Endothelial cell of umbilical vein (primary cell): ENCODE results near the gene TCIRG1. TPM values are rescaled to one million over a fixed set of nuclear protein-coding genes. Genes with fewer than 3 reads are reported as not detected.
A peak's percentile ranks its signal among the peaks of the same experiment; 100 is the strongest.

Source experiments
- BruUV-seq: library from RNA; stranded (reverse); fragments of 400-500 nt; replicated peaks from 2 replicates; lab custom pipeline; 2021; lab: Mats Ljungman, UMichigan
- CTCF ChIA-PET: fragments of 300-600, 350-600 bp; sonication (Branson Sonifier 250); formaldehyde crosslinking; loops from one replicate; lab custom pipeline; 2021; ENCODE audit warnings: antibody characterized with exemption, inconsistent platforms; lab: Charles Lee
- POLR2A ChIA-PET: fragments of 300-600, 350-600 bp; sonication (Branson Sonifier 250); formaldehyde crosslinking; loops from one replicate; lab custom pipeline; 2021; ENCODE audit warnings: antibody characterized with exemption, inconsistent platforms; lab: Charles Lee
- DNase-seq: peaks from one replicate; pipeline ENCODE4 v3.0.0-alpha.2; 2011; ENCODE audit warnings: low read depth, low spot score
- FAIRE-seq: peaks from 2 replicates; lab custom pipeline; 2011; peaks lifted over from hg19 to GRCh38; lab: Jason Lieb, UNC
- H2AFZ ChIP-seq: 2 replicates; pipeline ENCODE4 v1.6.0; 2012; ENCODE audit warnings: low read depth, low read length, control low read depth, inconsistent platforms
- H3K27ac ChIP-seq: 2 replicates; pipeline ENCODE4 v1.5.1; 2011; ENCODE audit warnings: low read depth, mild to moderate bottlenecking, control low read depth, low read length, moderate library complexity; ENCODE audit not compliant: insufficient read depth
- H3K27me3 ChIP-seq, 2 experiments: 2 replicates each; pipeline versions ENCODE4 v1.6.0 to v1.6.1; 2011; ENCODE audit warnings: low read length in 2 of 2, mixed read lengths in 1 of 2; ENCODE audit not compliant: control insufficient read depth in 2 of 2, insufficient read depth in 2 of 2
- H3K36me3 ChIP-seq, 2 experiments: 2 replicates in 1 of 2; 3 replicates in 1 of 2; pipeline ENCODE4 v1.5.1; 2011; ENCODE audit warnings: low read length in 2 of 2, mild to moderate bottlenecking in 1 of 2, moderate library complexity in 1 of 2; ENCODE audit not compliant: control insufficient read depth in 2 of 2, insufficient read depth in 2 of 2; ENCODE audit errors: extremely low read depth in 1 of 2
- H3K4me1 ChIP-seq: 3 replicates; pipeline ENCODE4 v1.5.1; 2011; ENCODE audit warnings: mild to moderate bottlenecking, low read length; ENCODE audit not compliant: control insufficient read depth, insufficient read depth; ENCODE audit errors: extremely low read depth
- H3K4me2 ChIP-seq: 2 replicates; pipeline ENCODE4 v1.6.1; 2011; ENCODE audit warnings: low read length, control low read depth, mixed read lengths; ENCODE audit not compliant: insufficient read depth
- H3K4me3 ChIP-seq, 3 experiments: fragments of 200-600 bp in 1 of 3; sonication (generic), shearing (Covaris generic) in 1 of 3; replicated peaks in 1 of 3; 2 replicates each; pipeline ENCODE4 v1.5.1; 2011 to 2016; ENCODE audit warnings: control low read depth in 3 of 3, low read length in 3 of 3, mild to moderate bottlenecking in 2 of 3, inconsistent platforms in 1 of 3, low read depth in 1 of 3, moderate library complexity in 1 of 3; ENCODE audit not compliant: insufficient read depth in 1 of 3
- H3K79me2 ChIP-seq: 2 replicates; pipeline ENCODE4 v1.6.0; 2012; ENCODE audit warnings: low read length, inconsistent platforms; ENCODE audit not compliant: control insufficient read depth, insufficient read depth
- H3K9ac ChIP-seq: replicated peaks from 2 replicates; pipeline ENCODE3; 2011; ENCODE audit warnings: low read length, control low read depth; ENCODE audit not compliant: insufficient read depth; ENCODE audit errors: extremely low read depth
- H3K9me1 ChIP-seq: replicated peaks from 3 replicates; pipeline ENCODE4 v1.6.0; 2011; ENCODE audit warnings: mild to moderate bottlenecking, low read length; ENCODE audit not compliant: control insufficient read depth, insufficient read depth; ENCODE audit errors: extremely low read depth
- H3K9me3 ChIP-seq: replicated peaks from 2 replicates; pipeline ENCODE4 v1.5.1; 2012; ENCODE audit warnings: low read length, inconsistent platforms; ENCODE audit not compliant: control insufficient read depth, insufficient read depth
- H4K20me1 ChIP-seq: replicated peaks from 2 replicates; pipeline ENCODE3; 2011; ENCODE audit warnings: mild to moderate bottlenecking, low read length; ENCODE audit not compliant: control insufficient read depth, insufficient read depth; ENCODE audit errors: extremely low read depth
- EZH2 ChIP-seq: IDR thresholded peaks from 2 replicates; pipeline ENCODE4 v1.6.1; 2012; ENCODE audit warnings: borderline replicate concordance, low read depth, mild to moderate bottlenecking, moderate library complexity, low read length, inconsistent platforms; ENCODE audit not compliant: severe bottlenecking
- FOS ChIP-seq: IDR thresholded peaks from 2 replicates; pipeline ENCODE4 v1.6.1; 2011; ENCODE audit warnings: mild to moderate bottlenecking, low read length, moderate library complexity, borderline replicate concordance; ENCODE audit not compliant: insufficient read depth
- GATA2 ChIP-seq: IDR thresholded peaks from 2 replicates; pipeline ENCODE4 v1.7.0; 2011; ENCODE audit warnings: low read depth, mild to moderate bottlenecking, moderate library complexity, mixed read lengths, low read length; ENCODE audit not compliant: insufficient read length, insufficient read depth
- JUN ChIP-seq: IDR thresholded peaks from 2 replicates; pipeline ENCODE4 v1.6.1; 2011; ENCODE audit warnings: borderline replicate concordance, low read depth; ENCODE audit not compliant: insufficient read length, insufficient read depth
- MYC ChIP-seq: IDR thresholded peaks from one replicate; pipeline ENCODE4 v1.6.1; 2011; ENCODE audit warnings: mild to moderate bottlenecking, low read depth, low read length
- POLR2A ChIP-seq: IDR thresholded peaks from 2 replicates; pipeline ENCODE4 v1.6.1; 2012; ENCODE audit warnings: low read depth, mild to moderate bottlenecking, control low read depth, low read length
- POLR2AphosphoS5 ChIP-seq: IDR thresholded peaks from 2 replicates; pipeline ENCODE4 v1.6.1; 2012; ENCODE audit warnings: low read depth, mild to moderate bottlenecking, control low read depth, low read length, moderate library complexity; ENCODE audit not compliant: insufficient read depth
- dilution Hi-C: fragments of 300-500 bp; cut with MboI; formaldehyde crosslinking; loops from one replicate; pipeline ENCODE4 v1.15.0; 2019; ENCODE audit warnings: low sequenced_read_pairs; ENCODE audit not compliant: extremely low pct_ligation_motif_present
- intact Hi-C: fragments of 100-400 bp; cut with micrococcal nuclease; formaldehyde crosslinking; loops from one replicate; pipeline ENCODE4 v1.10.0; 2022
- polyA plus RNA-seq, 4 experiments: library from polyadenylated mRNA; depleted of rRNA in 3 of 4; stranded (reverse) in 3 of 4; unstranded in 1 of 4; fragments of >200 nt; gene quantifications; 2 replicates each; pipeline versions ENCODE4 v1.2.1 to v1.2.3, GENCODE V29; 2011 to 2012; ENCODE audit warnings: missing spikeins in 1 of 4
- total RNA-seq: library from RNA; stranded (reverse); gene quantifications from 2 replicates; pipeline ENCODE4 v1.2.3, GENCODE V29; 2021
- TF ChIP-seq, protein P1 (sequence below), 2 donors: IDR thresholded peaks; 1 replicate in 1 of 2; 2 replicates in 1 of 2; pipeline ENCODE4 v1.5.1; 2011; ENCODE audit warnings: low read length in 2 of 2, mild to moderate bottlenecking in 2 of 2, moderate library complexity in 2 of 2, control low read depth in 1 of 2, inconsistent platforms in 1 of 2, low read depth in 1 of 2; ENCODE audit not compliant: insufficient read depth in 1 of 2; ENCODE audit errors: extremely low read depth in 1 of 2

Gene TCIRG1
- total and polyA plus RNA-seq, 2 donors (not counting 3 experiments of a cell fraction or from before 2014, with no cell fraction given), result 134 to 183 TPM

DNA sequence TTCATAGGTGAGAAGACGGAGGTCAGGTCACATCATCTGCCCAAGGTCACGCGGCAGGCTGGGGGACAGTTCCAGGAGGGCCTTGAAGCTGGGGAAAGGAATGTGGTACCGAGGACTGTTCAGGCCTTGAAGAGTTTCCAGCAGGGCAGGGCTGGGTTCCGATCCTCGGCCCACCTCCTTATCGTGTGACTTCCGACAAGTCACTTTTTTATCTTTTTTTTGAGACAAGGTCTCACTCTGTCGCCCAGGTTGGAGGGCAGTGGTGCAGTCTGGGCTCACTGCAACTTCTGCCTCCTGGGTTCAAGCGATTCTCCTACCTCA lies 7.7 kb upstream of the TCIRG1 start:
- BruUV-seq, result TSS peak; percentile 44
- Histone ChIP-seq H2AFZ (peak overlapping the region; percentile 82), H3K4me2 (peak overlapping the region; percentile 56), H3K9ac (peak overlapping the region; percentile 79), H3K79me2 (peaks cover 18% of the 10 kb centered on the region), H3K36me3 (peaks cover 0 to 16% of the 10 kb centered on the region in 2 experiments), H3K9me3 (no peaks in the 10 kb centered on the region), H3K27ac (peak overlapping the region; percentile 43), H3K4me3 (peak overlapping the region; percentile 50 to 83 (median 79)), H4K20me1 (no peaks in the 10 kb centered on the region), H3K4me1 (peaks cover 11% of the 10 kb centered on the region), H3K27me3 (no peaks in the 10 kb centered on the region), H3K9me1 (no peaks in the 10 kb centered on the region)
- TF ChIP-seq GATA2, result no peak
- TF ChIP-seq JUN, result no peak
- TF ChIP-seq POLR2A, result no peak
- no peak for TF ChIP-seq POLR2AphosphoS5
- TF ChIP-seq, protein P1, sequence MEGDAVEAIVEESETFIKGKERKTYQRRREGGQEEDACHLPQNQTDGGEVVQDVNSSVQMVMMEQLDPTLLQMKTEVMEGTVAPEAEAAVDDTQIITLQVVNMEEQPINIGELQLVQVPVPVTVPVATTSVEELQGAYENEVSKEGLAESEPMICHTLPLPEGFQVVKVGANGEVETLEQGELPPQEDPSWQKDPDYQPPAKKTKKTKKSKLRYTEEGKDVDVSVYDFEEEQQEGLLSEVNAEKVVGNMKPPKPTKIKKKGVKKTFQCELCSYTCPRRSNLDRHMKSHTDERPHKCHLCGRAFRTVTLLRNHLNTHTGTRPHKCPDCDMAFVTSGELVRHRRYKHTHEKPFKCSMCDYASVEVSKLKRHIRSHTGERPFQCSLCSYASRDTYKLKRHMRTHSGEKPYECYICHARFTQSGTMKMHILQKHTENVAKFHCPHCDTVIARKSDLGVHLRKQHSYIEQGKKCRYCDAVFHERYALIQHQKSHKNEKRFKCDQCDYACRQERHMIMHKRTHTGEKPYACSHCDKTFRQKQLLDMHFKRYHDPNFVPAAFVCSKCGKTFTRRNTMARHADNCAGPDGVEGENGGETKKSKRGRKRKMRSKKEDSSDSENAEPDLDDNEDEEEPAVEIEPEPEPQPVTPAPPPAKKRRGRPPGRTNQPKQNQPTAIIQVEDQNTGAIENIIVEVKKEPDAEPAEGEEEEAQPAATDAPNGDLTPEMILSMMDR (IDR thresholded peaks at IDR 0.05; ENCODE audit: extremely low read depth in 1 of 2, insufficient read depth in 1 of 2, low read depth in 1 of 2, low read length in 2 of 2), result no peak
- TF ChIP-seq FOS, result no peak
- TF ChIP-seq EZH2, result no peak
- TF ChIP-seq MYC, result no peak
- ChIA-PET POLR2A (no interaction called here), CTCF (no interaction called here)
- intact Hi-C loops (no loop called here), dilution Hi-C loops (no loop called here)
- DNase-seq (no peak), FAIRE-seq (peak; percentile 18)
